Adrenal gland (tissue), 12 donors: ENCODE results near the gene IL1A. TPM values are rescaled to one million over a fixed set of nuclear protein-coding genes. Genes with fewer than 3 reads are reported as not detected.

ENCODE experiments used
- DNase-seq, 7 donors: peaks; one replicate each; pipeline ENCODE4 v3.0.0-alpha.2; 2019 to 2020
- H3K27ac ChIP-seq, 5 donors: fragments of 200-600 bp; sonication (generic) in 4 of 5; 1 replicate in 3 of 5; 2 replicates in 2 of 5; pipeline versions ENCODE4 v1.5.1 to v1.8.0; 2016 to 2020; ENCODE audit warnings: mild to moderate bottlenecking in 1 of 5
- H3K27me3 ChIP-seq: fragments of 200-600 bp; 2 replicates; pipeline ENCODE4 v1.8.0; 2021
- H3K36me3 ChIP-seq, 2 donors: fragments of 200-600 bp; replicated peaks in 1 of 2; 1 replicate in 1 of 2; 2 replicates in 1 of 2; pipeline versions ENCODE4 v1.5.1 to v1.8.0; 2018 to 2022
- H3K4me1 ChIP-seq, 2 donors: fragments of 200-600 bp; replicated peaks in 1 of 2; 1 replicate in 1 of 2; 2 replicates in 1 of 2; pipeline versions ENCODE4 v1.5.1 to v1.8.0; 2018 to 2021
- H3K4me3 ChIP-seq, 4 donors: fragments of 200-600 bp; sonication (generic) in 3 of 4; one replicate each; pipeline ENCODE4 v1.5.1; 2016 to 2018
- H3K9me3 ChIP-seq, 3 donors: fragments of 200-600 bp; sonication (generic) in 1 of 3; replicated peaks in 1 of 3; 1 replicate in 2 of 3; 2 replicates in 1 of 3; pipeline versions ENCODE4 v1.5.1 to v1.8.0; 2016 to 2021
- CTCF ChIP-seq, 6 experiments: fragments of 450-650 bp in 4 of 6; fragments of 200-600 bp in 2 of 6; sonication (generic) in 1 of 6; IDR thresholded peaks; 1 replicate in 5 of 6; 2 replicates in 1 of 6; pipeline versions ENCODE4 v1.5.1 to v1.8.0; 2016 to 2021; ENCODE audit warnings: antibody characterized with exemption in 6 of 6, mild to moderate bottlenecking in 2 of 6, moderate library complexity in 1 of 6
- POLR2A ChIP-seq, 2 donors: fragments of 450-650 bp; IDR thresholded peaks; one replicate each; pipeline ENCODE4 v1.6.1; 2017; ENCODE audit warnings: antibody characterized with exemption in 2 of 2, mild to moderate bottlenecking in 2 of 2, moderate library complexity in 1 of 2
- WGBS, 4 donors: extraction: QIAGEN DNeasy Blood & Tissue Kit in 2 of 4; methylation state at CpG; one replicate each; pipeline versions ENCODE4 v1.1.5 to v1.1.7; 2013 to 2017; 5-methylcytosine and 5-hydroxymethylcytosine counted together
- intact Hi-C, 2 donors: fragments of 100-400 bp; cut with DNase I; formaldehyde crosslinking; loops; one replicate each; pipeline versions ENCODE4 v1.14.1 to v1.15.0; 2022 to 2023
- polyA plus RNA-seq, 3 donors: library from polyadenylated mRNA; stranded (reverse); fragments of 200-250 nt in 2 of 3; fragments of 350-450 nt in 1 of 3; fragmentation: Illumina TruSeq in 1 of 3; extraction: RNeasy Lipid Tissue Mini Kit (QIAGEN cat#74804) in 1 of 3; gene quantifications; one replicate each; pipeline ENCODE4 v1.2.3, GENCODE V29; 2013 to 2014
- total RNA-seq, 9 donors: library from RNA; depleted of rRNA in 4 of 9; stranded (reverse); fragments of >200 nt in 4 of 9; fragments of 120-200 nt in 1 of 9; fragmentation: NEBNext Ultra II Directional in 1 of 9; extraction: Animal tissue kit (Norgen Biotek cat#: 25700) in 1 of 9; gene quantifications; one replicate each; pipeline versions ENCODE4 v1.1.0 to v1.2.4, GENCODE V29; 2013 to 2023
- donor health status: healthy with polysubstance abuse.
- donor health status: Bipolar disorder and iron deficiency.
- donor health status: DM: yes; HTN: yes; CAD: no.
- donor health status: DM: no; HTN: no; CAD: no.
- donor health status: DM: no; HTN: no; CAD: no.
- donor health status: DM: yes; HTN: yes; CAD: no.

IL1A gene
- total and polyA plus RNA-seq, 12 donors: 0.07 to 0.67 (median 0.18) TPM; not detected in 9

GRCh38 chr2:112829101-112829960 lies 45.0 kb upstream of the IL1A start:
- Histone ChIP-seq H3K36me3 (no peaks in the 10 kb centered on the region), H3K27me3 (no peaks in the 10 kb centered on the region), H3K27ac (no peak overlapping the region), H3K9me3 (no peaks in the 10 kb centered on the region), H3K4me3 (no peak overlapping the region), H3K4me1 (peaks cover 0 to 3% of the 10 kb centered on the region in 2 donors)
- no peak for DNase-seq
- TF ChIP-seq POLR2A (IDR thresholded peaks at IDR 0.05): no peak
- no peak for TF ChIP-seq CTCF (IDR thresholded peaks at IDR 0.05)
- WGBS, 4 donors: 83 to 89% (median 87%) methylated on average over 5 of the region's 5 CpGs
- intact Hi-C loops: no loop called here

- DNase-seq: no peak
- Histone ChIP-seq H3K4me3 (no peak overlapping the region), H3K36me3 (no peaks in the 10 kb centered on the region), H3K4me1 (peaks cover 0 to 3% of the 10 kb centered on the region in 2 donors), H3K27me3 (no peaks in the 10 kb centered on the region), H3K9me3 (no peaks in the 10 kb centered on the region), H3K27ac (no peak overlapping the region)
- intact Hi-C loops: no loop called here
- TF ChIP-seq CTCF (IDR thresholded peaks at IDR 0.05) (no peak), POLR2A (IDR thresholded peaks at IDR 0.05) (no peak)
- WGBS, 4 donors: 92 to 98% (median 93%) methylated on average over 3 of the region's 3 CpGs
Measured at GRCh38 chr2:112828251-112828691, 44.0 kb upstream of the IL1A start.

GRCh38 chr2:112827604-112828185 lies 43.4 kb upstream of the IL1A start:
- Histone ChIP-seq H3K27me3 (no peaks in the 10 kb centered on the region), H3K9me3 (no peaks in the 10 kb centered on the region), H3K4me3 (no peak overlapping the region), H3K36me3 (no peaks in the 10 kb centered on the region), H3K27ac (no peak overlapping the region), H3K4me1 (peaks cover 0 to 3% of the 10 kb centered on the region in 2 donors)
- intact Hi-C loops: no loop called here
- TF ChIP-seq CTCF (IDR thresholded peaks at IDR 0.05) (no peak), POLR2A (IDR thresholded peaks at IDR 0.05) (no peak)
- WGBS, 4 donors: 90 to 92% (median 91%) methylated on average over 6 of the region's 6 CpGs
- DNase-seq: no peak

GRCh38 chr2:112827009-112827408 lies 42.7 kb upstream of the IL1A start:
- Histone ChIP-seq H3K36me3 (no peaks in the 10 kb centered on the region), H3K4me1 (no peaks in the 10 kb centered on the region), H3K4me3 (no peak overlapping the region), H3K9me3 (no peaks in the 10 kb centered on the region), H3K27me3 (no peaks in the 10 kb centered on the region), H3K27ac (no peak overlapping the region)
- 80 to 100% (median 91%) methylated on average over 3 of the region's 3 CpGs for WGBS, 4 donors
- TF ChIP-seq POLR2A (IDR thresholded peaks at IDR 0.05): no peak
- no peak for TF ChIP-seq CTCF (IDR thresholded peaks at IDR 0.05)
- intact Hi-C loops: no loop called here
- DNase-seq: no peak
